ENCODE results near the gene NCOA7.
"Not testable (repeated sequence)": the region's sequence is repeated elsewhere in the genome, so short reads cannot be mapped to it uniquely, and the experiment has no call there.

The NCOA7 gene

DNA sequence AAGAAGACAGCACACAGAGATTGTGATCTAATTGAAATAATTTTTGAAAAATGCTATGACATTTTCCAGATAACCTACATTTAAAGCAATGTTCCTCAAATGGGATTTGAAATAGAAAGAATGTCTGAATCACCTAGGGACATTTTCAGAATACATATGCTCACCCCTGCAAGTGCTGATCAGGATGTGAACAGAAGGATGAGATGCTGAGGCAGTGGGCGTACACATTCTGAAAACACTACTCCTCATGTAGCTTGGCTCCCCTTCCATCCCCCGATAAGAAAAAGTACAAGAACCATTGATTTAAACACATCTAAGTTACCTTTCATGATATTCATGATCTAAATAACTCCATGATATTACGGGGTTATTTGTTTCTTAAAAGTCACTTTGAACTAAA, 136.0 kb downstream of the NCOA7 start:
- H3K4me1 ChIP-seq, result peaks cover 24% of the 10 kb centered on the region
- no peak for TF ChIP-seq Cebpa-rat (IDR thresholded peaks at IDR 0.05)
- no peaks in the 10 kb centered on the region for H4K20me1 ChIP-seq
- H3K36me3 ChIP-seq, result peaks cover 37% of the 10 kb centered on the region
- H3K4me3 ChIP-seq, result no peak overlapping the region
- H3K9me3 ChIP-seq, result no peaks in the 10 kb centered on the region
- no peaks in the 10 kb centered on the region for H3K27me3 ChIP-seq
- H3K4me2 ChIP-seq, result no peak overlapping the region
- no peak overlapping the region for H3K9ac ChIP-seq
- H3K27ac ChIP-seq, result no peak overlapping the region

- no peaks in the 10 kb centered on the region for H4K20me1 ChIP-seq
- TF ChIP-seq Cebpa-rat (IDR thresholded peaks at IDR 0.05), result no peak
- H3K36me3 ChIP-seq, result peaks cover 31% of the 10 kb centered on the region
- peaks cover 24% of the 10 kb centered on the region for H3K4me1 ChIP-seq
- no peak overlapping the region for H3K4me3 ChIP-seq
- no peaks in the 10 kb centered on the region for H3K27me3 ChIP-seq
- H3K9ac ChIP-seq, result no peak overlapping the region
- no peaks in the 10 kb centered on the region for H3K9me3 ChIP-seq
- H3K27ac ChIP-seq, result no peak overlapping the region
- H3K4me2 ChIP-seq, result peak overlapping the region; percentile 68
These were observed 137.0 kb downstream of the NCOA7 start for GRCh38 chr6:125927761-125928160.

- Histone ChIP-seq H3K36me3 (peaks cover 16% of the 10 kb centered on the region), H3K9me3 (no peaks in the 10 kb centered on the region), H3K27ac (no peak overlapping the region), H3K4me2 (no peak overlapping the region), H3K4me1 (peaks cover 10% of the 10 kb centered on the region), H3K9ac (no peak overlapping the region), H4K20me1 (no peaks in the 10 kb centered on the region), H3K4me3 (no peak overlapping the region), H3K27me3 (no peaks in the 10 kb centered on the region)
- no peak for TF ChIP-seq Cebpa-rat (IDR thresholded peaks at IDR 0.05)
These were observed 140.1 kb downstream of the NCOA7 start for GRCh38 chr6:125930765-125931418.

DNA sequence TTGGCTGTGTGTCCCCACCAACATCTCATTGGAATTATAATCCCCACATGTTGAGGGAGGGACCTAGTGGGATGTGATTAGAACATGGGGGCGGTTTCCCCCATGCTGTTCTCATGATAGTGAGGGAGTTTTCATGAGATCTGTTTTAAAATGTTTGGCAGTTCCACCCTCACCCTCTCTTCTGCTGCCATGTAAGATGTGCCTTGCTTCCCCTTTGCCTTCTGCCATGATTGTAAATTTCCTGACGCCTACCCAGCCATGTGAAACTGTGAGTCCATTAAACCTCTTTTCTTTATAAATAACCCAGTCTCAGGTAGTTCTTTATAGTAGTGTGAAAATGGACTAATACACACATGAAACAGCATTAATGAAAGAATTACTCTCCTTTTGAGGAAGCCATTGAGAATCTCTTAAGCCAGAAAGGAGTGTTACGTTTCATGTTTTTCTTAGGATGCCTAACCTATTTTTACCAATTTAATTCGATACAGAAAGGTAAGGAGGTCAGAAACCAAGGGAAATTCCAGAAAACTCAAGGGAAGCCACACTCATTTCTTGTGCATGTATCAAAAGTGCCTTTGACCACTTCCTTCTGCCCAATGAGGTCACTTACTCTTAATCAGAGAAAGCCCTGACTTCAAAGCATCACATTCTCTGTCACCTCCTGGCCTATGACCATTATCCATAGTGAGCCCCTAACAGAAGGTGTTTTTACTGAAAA, 141.1 kb downstream of the NCOA7 start:
- no peaks in the 10 kb centered on the region for H4K20me1 ChIP-seq
- no peaks in the 10 kb centered on the region for H3K9me3 ChIP-seq
- no peak overlapping the region for H3K4me3 ChIP-seq
- no peak overlapping the region for H3K4me2 ChIP-seq
- TF ChIP-seq Cebpa-rat (IDR thresholded peaks at IDR 0.05), result no peak
- no peaks in the 10 kb centered on the region for H3K27me3 ChIP-seq
- H3K4me1 ChIP-seq, result peaks cover 10% of the 10 kb centered on the region
- peaks cover 16% of the 10 kb centered on the region for H3K36me3 ChIP-seq
- no peak overlapping the region for H3K27ac ChIP-seq
- H3K9ac ChIP-seq, result no peak overlapping the region

GRCh38 chr6:125932451-125932795, 141.7 kb downstream of the NCOA7 start:
- no peaks in the 10 kb centered on the region for H4K20me1 ChIP-seq
- no peak overlapping the region for H3K27ac ChIP-seq
- H3K27me3 ChIP-seq, result no peaks in the 10 kb centered on the region
- no peak overlapping the region for H3K9ac ChIP-seq
- H3K9me3 ChIP-seq, result no peaks in the 10 kb centered on the region
- no peak overlapping the region for H3K4me2 ChIP-seq
- TF ChIP-seq Cebpa-rat (IDR thresholded peaks at IDR 0.05), result no peak
- H3K4me3 ChIP-seq, result no peak overlapping the region
- peaks cover 8% of the 10 kb centered on the region for H3K4me1 ChIP-seq
- H3K36me3 ChIP-seq, result peaks cover 16% of the 10 kb centered on the region

DNA sequence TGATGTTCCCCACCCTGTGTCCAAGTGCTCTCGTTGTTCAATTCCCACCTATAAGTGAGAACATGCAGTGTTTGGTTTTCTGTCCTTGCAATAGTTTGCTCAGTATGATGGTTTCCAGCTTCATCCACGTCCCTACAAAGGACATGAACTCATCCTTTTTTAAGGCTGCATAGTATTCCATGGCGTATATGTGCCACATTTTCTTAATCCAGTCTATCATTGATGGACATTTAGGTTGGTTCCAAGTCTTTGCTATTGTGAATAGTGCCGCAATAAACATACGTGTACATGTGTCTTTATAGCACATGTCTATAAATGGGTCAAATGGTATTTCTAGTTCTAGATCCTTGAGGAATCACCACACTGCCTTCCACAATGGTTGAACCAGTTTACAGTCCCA, 144.8 kb downstream of the NCOA7 start:
- not testable (repeated sequence) for H3K4me2 ChIP-seq, H3K9me3 ChIP-seq, H3K27me3 ChIP-seq, H3K4me1 ChIP-seq, H3K9ac ChIP-seq, H4K20me1 ChIP-seq, H3K27ac ChIP-seq, H3K4me3 ChIP-seq
- H3K36me3 ChIP-seq, result peaks cover 12% of the 10 kb centered on the region; the same call in 1 of the 2 replicates

GRCh38 chr6:125939026-125939425, 148.3 kb downstream of the NCOA7 start:
- TF ChIP-seq Cebpa-rat (IDR thresholded peaks at IDR 0.05), result no peak
- Histone ChIP-seq H3K36me3 (no peaks in the 10 kb centered on the region), H3K9me3 (no peaks in the 10 kb centered on the region), H3K4me1 (no peaks in the 10 kb centered on the region), H3K27ac (no peak overlapping the region), H4K20me1 (no peaks in the 10 kb centered on the region), H3K4me2 (no peak overlapping the region), H3K9ac (no peak overlapping the region), H3K27me3 (no peaks in the 10 kb centered on the region), H3K4me3 (no peak overlapping the region)

- no peaks in the 10 kb centered on the region for H3K4me1 ChIP-seq
These were observed 149.0 kb downstream of the NCOA7 start for GRCh38 chr6:125939791-125940190.

GRCh38 chr6:125940247-125941041, 149.7 kb downstream of the NCOA7 start:
- no peaks in the 10 kb centered on the region for H3K9me3 ChIP-seq
- H3K4me3 ChIP-seq, result no peak overlapping the region
- no peak for TF ChIP-seq Cebpa-rat (IDR thresholded peaks at IDR 0.05)
- no peaks in the 10 kb centered on the region for H3K36me3 ChIP-seq
- no peaks in the 10 kb centered on the region for H3K27me3 ChIP-seq
- no peaks in the 10 kb centered on the region for H4K20me1 ChIP-seq
- no peak overlapping the region for H3K27ac ChIP-seq
- H3K4me2 ChIP-seq, result no peak overlapping the region
- no peaks in the 10 kb centered on the region for H3K4me1 ChIP-seq
- H3K9ac ChIP-seq, result no peak overlapping the region

More at GRCh38 chr6:125939791-125940190, 149.0 kb downstream of the NCOA7 start:
- TF ChIP-seq Cebpa-rat (IDR thresholded peaks at IDR 0.05), result no peak
- no peak overlapping the region for H3K4me2 ChIP-seq
- no peaks in the 10 kb centered on the region for H3K9me3 ChIP-seq
- H3K9ac ChIP-seq, result no peak overlapping the region
- H3K27ac ChIP-seq, result no peak overlapping the region
- H4K20me1 ChIP-seq, result no peaks in the 10 kb centered on the region
- H3K27me3 ChIP-seq, result no peaks in the 10 kb centered on the region
- no peak overlapping the region for H3K4me3 ChIP-seq
- no peaks in the 10 kb centered on the region for H3K36me3 ChIP-seq
